Parathyroid adenoma (tissue), 2 donors: ENCODE results near the gene COPS8.

Experiments used
- H2AFZ ChIP-seq: fragments of 300-600 bp; sonication (generic); one replicate; pipeline ENCODE4 v1.7.0; 2017; ENCODE audit warnings: antibody characterized with exemption, mild to moderate bottlenecking
- H3K27ac ChIP-seq: fragments of 300-600 bp; sonication (generic); one replicate; pipeline ENCODE4 v1.7.0; 2017
- H3K27me3 ChIP-seq: fragments of 300-600 bp; sonication (generic); one replicate; pipeline ENCODE4 v1.7.0; 2017; ENCODE audit warnings: low read length; ENCODE audit not compliant: control insufficient read depth, insufficient read depth
- H3K36me3 ChIP-seq: fragments of 300-600 bp; sonication (generic); one replicate; pipeline ENCODE4 v1.7.0; 2017; ENCODE audit warnings: low read length; ENCODE audit not compliant: control insufficient read depth, insufficient read depth
- H3K4me1 ChIP-seq: fragments of 300-600 bp; sonication (generic); one replicate; pipeline ENCODE4 v1.7.0; 2017; ENCODE audit warnings: control low read depth
- H3K4me2 ChIP-seq: fragments of 300-600 bp; sonication (generic); one replicate; pipeline ENCODE4 v1.7.0; 2017; ENCODE audit warnings: low read length
- H3K4me3 ChIP-seq: fragments of 300-600 bp; sonication (generic); one replicate; pipeline ENCODE4 v1.7.0; 2017; ENCODE audit warnings: low read depth, low read length
- H3K79me2 ChIP-seq: fragments of 300-600 bp; sonication (generic); one replicate; pipeline ENCODE4 v1.7.0; 2017; ENCODE audit warnings: control low read depth
- H3K9ac ChIP-seq: fragments of 300-600 bp; sonication (generic); one replicate; pipeline ENCODE4 v1.7.0; 2017; ENCODE audit warnings: mild to moderate bottlenecking
- H3K9me3 ChIP-seq: fragments of 300-600 bp; sonication (generic); one replicate; pipeline ENCODE4 v1.7.0; 2017; ENCODE audit warnings: low read length; ENCODE audit not compliant: control insufficient read depth
- CTCF ChIP-seq: fragments of 300-600 bp; sonication (generic); IDR thresholded peaks from one replicate; pipeline ENCODE4 v1.7.0; 2017; ENCODE audit warnings: antibody characterized with exemption, mild to moderate bottlenecking
- donor health status: primary hyperparathyroidism.

COPS8 gene

GRCh38 chr2:237092506-237092905, 6.8 kb downstream of the COPS8 start:
- Histone ChIP-seq H3K4me1 (no peaks in the 10 kb centered on the region), H2AFZ (no peak overlapping the region), H3K36me3 (no peaks in the 10 kb centered on the region), H3K4me2 (no peak overlapping the region), H3K27me3 (no peaks in the 10 kb centered on the region), H3K79me2 (peaks cover 2% of the 10 kb centered on the region), H3K4me3 (no peak overlapping the region), H3K9me3 (no peaks in the 10 kb centered on the region), H3K27ac (no peak overlapping the region), H3K9ac (no peak overlapping the region)
- TF ChIP-seq CTCF: no peak

- TF ChIP-seq CTCF: no peak
Observed at GRCh38 chr2:237092920-237093781, 7.5 kb downstream of the COPS8 start.

GRCh38 chr2:237096201-237096600, 10.5 kb downstream of the COPS8 start:
- Histone ChIP-seq H3K9ac (no peak overlapping the region), H3K9me3 (no peaks in the 10 kb centered on the region), H3K79me2 (no peaks in the 10 kb centered on the region), H3K27ac (no peak overlapping the region), H3K27me3 (no peaks in the 10 kb centered on the region), H3K36me3 (no peaks in the 10 kb centered on the region), H3K4me1 (no peaks in the 10 kb centered on the region), H2AFZ (no peak overlapping the region), H3K4me3 (no peak overlapping the region), H3K4me2 (no peak overlapping the region)
- no peak for TF ChIP-seq CTCF

More at GRCh38 chr2:237092920-237093781, 7.5 kb downstream of the COPS8 start:
- H3K27me3 ChIP-seq: no peaks in the 10 kb centered on the region
- H3K9me3 ChIP-seq: no peaks in the 10 kb centered on the region
- H3K4me3 ChIP-seq: no peak overlapping the region
- H3K36me3 ChIP-seq: no peaks in the 10 kb centered on the region
- no peak overlapping the region for H3K27ac ChIP-seq
- H3K4me2 ChIP-seq: no peak overlapping the region
- H2AFZ ChIP-seq: no peak overlapping the region
- H3K9ac ChIP-seq: no peak overlapping the region
- no peaks in the 10 kb centered on the region for H3K4me1 ChIP-seq
- H3K79me2 ChIP-seq: no peaks in the 10 kb centered on the region

GRCh38 chr2:237096911-237097310, 11.2 kb downstream of the COPS8 start:
- Histone ChIP-seq H3K4me1 (no peaks in the 10 kb centered on the region), H3K79me2 (no peaks in the 10 kb centered on the region), H3K4me3 (no peak overlapping the region), H3K4me2 (no peak overlapping the region), H3K9ac (no peak overlapping the region), H3K9me3 (no peaks in the 10 kb centered on the region), H3K27me3 (no peaks in the 10 kb centered on the region), H3K36me3 (no peaks in the 10 kb centered on the region), H3K27ac (no peak overlapping the region), H2AFZ (no peak overlapping the region)
- no peak for TF ChIP-seq CTCF
